HG02642 (cell line): ENCODE measurements around the gene SPIRE2.
"Not testable (repeated sequence)": the region's sequence is repeated elsewhere in the genome, so short reads cannot be mapped to it uniquely, and the experiment has no call there.

ENCODE experiments used
- ATAC-seq: cut with Tn5 transposase; IDR thresholded peaks from one replicate; pipeline ENCODE4 v1.9.1; 2021; ENCODE audit warnings: mild to moderate bottlenecking; ENCODE audit not compliant: unreplicated experiment, poor library complexity

The SPIRE2 gene

GRCh38 chr16:89860747-89861304 is 32.6 kb downstream of the SPIRE2 start:
- ATAC-seq: no peak

DNA sequence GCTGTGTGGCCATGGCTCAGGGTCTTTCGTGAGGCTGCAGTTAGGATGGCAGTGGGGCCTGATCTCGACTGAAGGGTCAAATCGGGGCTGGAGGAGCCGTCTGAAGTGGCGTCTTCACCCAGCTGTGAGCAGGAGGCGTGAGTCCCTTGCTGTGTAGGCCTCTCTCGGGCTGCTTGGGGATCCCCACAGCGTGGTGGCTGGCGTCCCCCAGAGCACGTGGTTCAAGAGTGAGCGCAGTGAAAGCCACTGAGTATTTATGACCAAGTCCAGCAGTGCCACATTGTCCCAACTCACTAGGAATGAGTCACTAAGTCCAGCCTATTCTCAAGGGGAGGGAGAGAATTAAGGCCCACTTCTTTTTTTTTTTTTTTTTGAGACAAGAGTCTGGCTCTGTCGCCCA is 33.4 kb downstream of the SPIRE2 start:
- ATAC-seq: no peak

GRCh38 chr16:89862732-89863131 is 34.5 kb downstream of the SPIRE2 start:
- ATAC-seq: no peak

DNA sequence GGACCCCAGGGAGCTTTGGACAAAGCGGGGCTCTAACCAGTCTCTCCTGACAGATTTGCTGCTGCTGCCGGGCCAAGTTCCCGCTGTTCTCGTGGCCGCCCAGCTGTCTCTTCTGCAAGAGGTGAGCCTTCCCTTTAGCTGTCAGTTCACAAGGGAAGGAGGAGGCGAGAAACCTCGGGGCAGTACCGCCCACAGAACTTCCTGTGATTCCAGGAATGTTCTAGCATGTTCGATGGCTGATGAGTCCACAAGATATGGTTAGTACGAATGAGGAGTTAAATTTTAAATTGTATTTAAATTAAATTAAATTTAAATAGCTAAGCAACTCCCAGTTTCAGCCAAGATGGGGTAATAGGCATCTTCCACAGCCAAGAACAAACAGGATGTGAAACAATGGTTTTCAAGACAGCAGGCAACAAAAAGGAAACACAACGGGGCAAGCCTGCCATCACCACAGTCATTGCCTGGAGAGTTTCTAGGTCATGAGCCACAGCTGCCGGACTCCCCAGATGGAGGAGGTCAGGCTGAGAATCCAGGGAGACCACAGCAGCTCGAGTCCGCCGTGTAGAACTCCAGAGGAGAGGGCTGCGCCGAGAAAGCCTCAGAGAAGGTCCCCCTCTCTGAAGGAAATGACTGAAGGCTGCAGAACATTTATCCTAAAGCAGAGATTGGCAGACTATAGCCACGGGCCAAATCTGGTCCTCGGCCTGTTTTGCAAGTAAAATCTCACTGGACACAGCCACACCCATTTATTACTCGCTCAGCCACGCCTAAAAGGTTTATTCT is 35.7 kb downstream of the SPIRE2 start:
- peak; percentile 62 for ATAC-seq

DNA sequence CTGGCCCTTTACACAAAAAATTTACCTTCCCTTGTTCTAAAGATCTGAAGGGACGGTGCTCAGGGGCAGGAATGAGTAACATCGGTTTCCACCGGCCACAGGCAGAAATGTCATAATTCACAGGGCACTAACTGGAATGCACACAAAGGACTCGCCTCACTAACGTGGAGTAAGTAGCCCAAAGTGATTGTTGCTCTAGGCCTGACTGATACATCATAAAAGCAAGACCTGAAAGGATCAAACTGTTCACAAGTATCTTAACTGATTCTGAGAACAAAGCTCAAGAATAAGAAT is 36.2 kb downstream of the SPIRE2 start:
- peak; percentile 6 for ATAC-seq

- no peak for ATAC-seq
These were observed 39.6 kb downstream of the SPIRE2 start for GRCh38 chr16:89867918-89868317.

DNA sequence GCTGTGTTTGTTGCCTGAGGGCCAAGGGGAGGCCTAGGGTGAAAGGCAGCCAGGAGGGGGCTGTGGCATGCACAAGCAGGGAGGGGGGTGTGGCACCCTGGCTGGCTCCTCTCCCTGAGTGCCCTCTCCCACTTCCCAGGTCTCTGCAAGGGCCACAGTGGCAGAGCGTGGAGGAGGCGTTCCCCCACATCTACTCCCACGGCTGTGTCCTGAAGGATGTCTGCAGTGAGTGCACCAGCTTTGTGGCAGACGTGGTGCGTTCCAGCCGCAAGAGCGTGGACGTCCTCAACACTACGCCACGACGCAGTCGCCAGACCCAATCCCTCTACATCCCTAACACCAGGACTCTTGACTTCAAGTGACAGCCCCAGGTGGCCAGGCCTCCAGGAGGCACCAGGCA is 41.6 kb downstream of the SPIRE2 start:
- ATAC-seq: no peak

DNA sequence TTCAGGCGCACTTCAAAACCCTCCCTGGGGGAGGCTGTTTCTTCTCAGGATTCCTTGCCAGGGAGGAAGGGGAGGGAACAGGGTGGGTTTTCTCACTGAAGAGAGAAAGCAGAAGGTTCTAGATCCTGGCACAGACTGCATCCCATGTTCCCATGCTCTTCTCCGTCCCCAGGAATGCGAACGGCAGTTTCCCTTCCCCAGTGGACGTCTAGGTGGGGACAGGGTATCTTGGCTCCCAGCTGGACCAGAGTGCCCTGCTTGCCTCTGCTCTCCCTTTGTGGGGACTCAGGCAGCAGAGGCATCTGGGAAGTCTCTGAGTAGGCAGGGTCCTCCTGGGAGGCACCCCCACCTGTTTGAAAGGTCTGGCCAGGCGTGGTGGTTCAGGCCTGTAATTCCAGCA is 42.2 kb downstream of the SPIRE2 start:
- no peak for ATAC-seq

GRCh38 chr16:89871895-89872294 is 43.6 kb downstream of the SPIRE2 start:
- no peak for ATAC-seq

DNA sequence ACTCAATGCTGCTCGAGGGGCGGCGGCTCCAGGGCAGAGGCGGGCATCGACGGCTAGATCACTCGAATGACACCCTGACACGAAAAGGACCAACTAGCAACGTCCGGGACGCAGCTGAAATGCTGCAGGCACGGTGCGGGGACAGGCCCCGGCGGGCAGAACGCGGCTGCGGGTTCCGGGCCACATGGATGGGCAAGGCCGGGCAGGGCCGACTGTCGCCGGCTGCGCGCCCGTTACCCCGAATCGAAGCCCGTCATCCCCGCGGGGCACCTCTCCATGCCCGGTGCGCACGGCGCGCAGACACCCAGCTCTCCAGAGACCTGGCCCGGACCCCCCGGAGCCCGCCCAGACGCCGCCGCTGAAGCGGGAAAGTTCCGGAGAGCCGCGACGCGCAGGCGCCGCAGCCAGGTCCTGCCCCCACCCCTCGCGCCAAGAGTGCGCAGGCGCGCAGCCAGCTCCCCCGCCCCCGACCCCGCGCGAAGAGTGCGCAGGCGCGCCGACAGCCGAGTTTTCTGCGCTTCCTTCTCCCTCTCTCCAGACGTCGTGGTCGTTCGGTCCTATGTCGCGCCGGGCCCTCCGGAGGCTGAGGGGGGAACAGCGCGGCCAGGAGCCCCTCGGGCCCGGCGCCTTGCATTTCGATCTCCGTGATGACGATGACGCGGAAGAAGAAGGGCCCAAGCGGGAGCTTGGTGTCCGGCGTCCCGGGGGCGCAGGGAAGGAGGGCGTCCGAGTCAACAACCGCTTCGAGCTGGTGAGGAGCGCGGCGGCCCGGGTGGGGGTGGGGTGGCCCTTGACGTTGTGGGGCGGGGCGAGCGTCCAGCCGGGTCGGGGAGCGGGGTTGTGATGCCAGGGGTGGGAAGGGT is 45.1 kb downstream of the SPIRE2 start, which contains the start of gene TCF25:
Gene TCF25, plus strand, starts transcription at position 484 of the 863 bp plus-strand sequence. Its CDS starts 76 bp downstream, at position 560.
- peak; percentile 48 for ATAC-seq

- ATAC-seq: peak; percentile 75
These were observed 45.9 kb downstream of the SPIRE2 start for GRCh38 chr16:89873972-89874689.

DNA sequence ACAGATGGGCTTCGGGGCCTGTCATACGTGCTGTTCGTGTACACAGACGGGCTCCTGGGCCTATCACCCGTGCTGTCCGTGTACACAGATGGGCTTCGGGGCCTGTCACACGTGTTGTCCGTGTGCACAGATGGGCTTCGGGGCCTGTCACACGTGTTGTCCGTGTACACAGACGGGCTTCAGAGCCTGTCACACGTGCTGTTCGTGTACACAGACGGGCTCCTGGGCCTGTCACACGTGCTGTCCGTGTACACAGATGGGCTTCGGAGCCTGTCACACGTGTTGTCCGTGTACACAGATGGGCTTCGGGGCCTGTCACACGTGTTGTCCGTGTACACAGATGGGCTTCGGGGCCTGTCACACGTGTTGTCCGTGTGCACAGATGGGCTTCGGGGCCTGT is 50.8 kb downstream of the SPIRE2 start:
- not testable (repeated sequence) for ATAC-seq

GRCh38 chr16:89880477-89881367 is 52.4 kb downstream of the SPIRE2 start:
- no peak for ATAC-seq

GRCh38 chr16:89881368-89881730 is 53.1 kb downstream of the SPIRE2 start:
- no peak for ATAC-seq

GRCh38 chr16:89883346-89884040 is 55.2 kb downstream of the SPIRE2 start:
- ATAC-seq: no peak

- ATAC-seq: no peak
These were observed 55.8 kb downstream of the SPIRE2 start for GRCh38 chr16:89884041-89884421.

- no peak for ATAC-seq
These were observed 59.0 kb downstream of the SPIRE2 start for GRCh38 chr16:89887243-89887642.

- ATAC-seq: no peak
These were observed 61.9 kb downstream of the SPIRE2 start for GRCh38 chr16:89890200-89890599.
